Gastrocnemius medialis (tissue), 4 donors: Measurements from ENCODE around the gene NATD1. TPM values are rescaled to one million over a fixed set of nuclear protein-coding genes. Genes with fewer than 3 reads are reported as not detected.

ENCODE experiments used
- ATAC-seq, 2 donors: fragments of 150-250 bp; one replicate each; pipeline ENCODE4 v1.9.1; 2016
- DNase-seq, 2 donors: peaks; one replicate each; pipeline ENCODE4 v3.0.0-alpha.2; 2019
- H3K27ac ChIP-seq, 4 donors: fragments of 200-600 bp; sonication (generic); 1 replicate in 1 of 4; 2 replicates in 3 of 4; pipeline ENCODE4 v1.5.1; 2016 to 2018; ENCODE audit warnings: mild to moderate bottlenecking in 2 of 4, moderate library complexity in 1 of 4
- H3K27me3 ChIP-seq, 3 donors: fragments of 200-600 bp; sonication (generic) in 2 of 3; 1 replicate in 1 of 3; 2 replicates in 2 of 3; pipeline versions ENCODE4 v1.5.1 to v1.6.0; 2016 to 2019; ENCODE audit warnings: mild to moderate bottlenecking in 1 of 3, moderate library complexity in 1 of 3
- H3K36me3 ChIP-seq, 2 donors: fragments of 200-600 bp; sonication (generic) in 1 of 2; one replicate each; pipeline ENCODE4 v1.5.1; 2017 to 2018
- H3K4me1 ChIP-seq, 2 donors: fragments of 200-600 bp; sonication (generic) in 1 of 2; one replicate each; pipeline ENCODE4 v1.5.1; 2016 to 2017; ENCODE audit warnings: mild to moderate bottlenecking in 2 of 2
- H3K4me3 ChIP-seq, 4 donors: fragments of 200-600 bp; sonication (generic) in 3 of 4; 1 replicate in 1 of 4; 2 replicates in 3 of 4; pipeline ENCODE4 v1.5.1; 2016 to 2019; ENCODE audit warnings: mild to moderate bottlenecking in 2 of 4
- H3K9me3 ChIP-seq, 3 donors: fragments of 200-600 bp; sonication (generic) in 2 of 3; 1 replicate in 1 of 3; 2 replicates in 2 of 3; pipeline ENCODE4 v1.5.1; 2016 to 2019
- CTCF ChIP-seq, 5 experiments: fragments of 450-650 bp in 3 of 5; fragments of 200-600 bp in 2 of 5; sonication (generic) in 2 of 5; IDR thresholded peaks in 4 of 5; conservative IDR thresholded peaks in 1 of 5; 1 replicate in 4 of 5; 2 replicates in 1 of 5; pipeline ENCODE4 v1.5.1; 2016 to 2019; ENCODE audit warnings: antibody characterized with exemption in 5 of 5, mild to moderate bottlenecking in 3 of 5, moderate library complexity in 3 of 5
- POLR2A ChIP-seq, 2 donors: fragments of 450-650 bp; IDR thresholded peaks; one replicate each; pipeline ENCODE4 v1.6.1; 2017; ENCODE audit warnings: antibody characterized with exemption in 2 of 2, mild to moderate bottlenecking in 2 of 2, moderate library complexity in 2 of 2
- in situ Hi-C, 4 donors: fragments of 200-750 bp; cut with MboI; loops; one replicate each; pipeline versions ENCODE4 v1.15.0 to v1.8.0; 2017; ENCODE audit warnings: low sequenced_read_pairs in 4 of 4
- intact Hi-C: fragments of 100-400 bp; cut with DNase I; formaldehyde crosslinking; loops from one replicate; pipeline ENCODE4 v1.15.1; 2023; ENCODE audit warnings: low total_unique reads
- total RNA-seq, 4 donors: library from RNA; depleted of rRNA; stranded (reverse); fragments of >200 nt; gene quantifications; one replicate each; pipeline versions ENCODE4 v1.1.0 to v1.2.3, GENCODE V29; 2016

NATD1 gene
- total RNA-seq, 4 donors from 2014 or later, result 10.1 to 21.2 (median 15.5) TPM

GRCh38 chr17:21289902-21290571 lies 36.8 kb upstream of the NATD1 start:
- no peak overlapping the region for H3K4me3 ChIP-seq
- peak; percentile 87 to 97 for DNase-seq
- in situ Hi-C loops, result loop anchor here in 2 of 4 donors (10.0 kb wide), 1 partner anchor 165 kb away; the partner anchor contains the start of gene DHRS7B (in 2 of the 2)
- ATAC-seq, result peak; percentile 42 to 43
- intact Hi-C loops, result loop anchor here (1.0 to 2.0 kb wide), 6 partner anchors 10 to 255 kb away; partner anchors contain the start of genes NATD1, TMEM11 and USP22
- peaks cover 59 to 60% of the 10 kb centered on the region in 2 donors for H3K4me1 ChIP-seq
- H3K9me3 ChIP-seq, result no peaks in the 10 kb centered on the region
- H3K27ac ChIP-seq, result peak overlapping the region; percentile 94 to 99 (median 97)
- no peaks in the 10 kb centered on the region for H3K27me3 ChIP-seq
- peak in 4 of 5 experiments; percentile 36 to 67 (median 61) for TF ChIP-seq CTCF (IDR thresholded peaks at IDR 0.05 in 4 of 5, conservative IDR thresholded peaks at IDR 0.05 in 1 of 5)
- peak; percentile 36 to 59 for TF ChIP-seq POLR2A (IDR thresholded peaks at IDR 0.05)
- no peaks in the 10 kb centered on the region for H3K36me3 ChIP-seq

- in situ Hi-C loops, result loop anchor here in 1 of 4 donors (10.0 kb wide), 1 partner anchor 165 kb away; the partner anchor contains the start of gene DHRS7B
- H3K27ac ChIP-seq, result peak overlapping the region; percentile 94 to 99 (median 97)
- H3K27me3 ChIP-seq, result no peaks in the 10 kb centered on the region
- peaks cover 54 to 57% of the 10 kb centered on the region in 2 donors for H3K4me1 ChIP-seq
- no peak for TF ChIP-seq CTCF (IDR thresholded peaks at IDR 0.05 in 4 of 5, conservative IDR thresholded peaks at IDR 0.05 in 1 of 5)
- no peak for TF ChIP-seq POLR2A (IDR thresholded peaks at IDR 0.05)
- no peak for ATAC-seq
- peak overlapping the region in 1 of 4 donors; percentile 9 for H3K4me3 ChIP-seq
- DNase-seq, result no peak
- H3K36me3 ChIP-seq, result no peaks in the 10 kb centered on the region
- intact Hi-C loops, result loop anchor here (2.0 kb wide), 5 partner anchors 37 to 255 kb away; partner anchors contain the start of genes NATD1, TMEM11 and USP22
- H3K9me3 ChIP-seq, result no peaks in the 10 kb centered on the region
Measured at GRCh38 chr17:21289175-21289901, 36.1 kb upstream of the NATD1 start.

- no peak for DNase-seq
- Histone ChIP-seq H3K27ac (peak overlapping the region; percentile 94 to 99 (median 97)), H3K27me3 (no peaks in the 10 kb centered on the region), H3K9me3 (no peaks in the 10 kb centered on the region), H3K4me3 (peak overlapping the region; percentile 42 to 88 (median 80)), H3K4me1 (peaks cover 57 to 59% of the 10 kb centered on the region in 2 donors), H3K36me3 (no peaks in the 10 kb centered on the region)
- intact Hi-C loops, result loop anchor here (2.0 kb wide), 5 partner anchors 36 to 254 kb away; partner anchors contain the start of genes NATD1, TMEM11 and USP22
- ATAC-seq, result no peak
- no peak for TF ChIP-seq POLR2A (IDR thresholded peaks at IDR 0.05)
- peak in 3 of 5 experiments; percentile 16 to 31 (median 21) for TF ChIP-seq CTCF (IDR thresholded peaks at IDR 0.05 in 4 of 5, conservative IDR thresholded peaks at IDR 0.05 in 1 of 5)
- in situ Hi-C loops, result loop anchor here in 1 of 4 donors (10.0 kb wide), 1 partner anchor 164 kb away; the partner anchor contains the start of gene DHRS7B
Measured at GRCh38 chr17:21288571-21289017, 35.4 kb upstream of the NATD1 start.

- Histone ChIP-seq H3K9me3 (no peaks in the 10 kb centered on the region), H3K27ac (peak overlapping the region; percentile 94 to 99 (median 97)), H3K4me1 (peaks cover 59 to 64% of the 10 kb centered on the region in 2 donors), H3K36me3 (no peaks in the 10 kb centered on the region), H3K4me3 (peak overlapping the region; percentile 72 to 88 (median 84)), H3K27me3 (no peaks in the 10 kb centered on the region)
- intact Hi-C loops, result loop anchor here (1.0 to 2.0 kb wide), 6 partner anchors 35 to 253 kb away; partner anchors contain the start of genes NATD1, TMEM11 and USP22
- peak; percentile 41 to 45 for ATAC-seq
- TF ChIP-seq POLR2A (IDR thresholded peaks at IDR 0.05) (peak; percentile 68 to 73), CTCF (IDR thresholded peaks at IDR 0.05 in 4 of 5, conservative IDR thresholded peaks at IDR 0.05 in 1 of 5) (no peak)
- in situ Hi-C loops, result loop anchor here in 1 of 4 donors (10.0 kb wide), 1 partner anchor 163 kb away; the partner anchor contains the start of gene DHRS7B
- DNase-seq, result peak; percentile 94 to 99
Measured at GRCh38 chr17:21287703-21288449, 34.7 kb upstream of the NATD1 start.
